GM12801 (cell line): Measurements from ENCODE around the gene KLHL25.

Experiments
- TF ChIP-seq, protein P1 (sequence below): IDR thresholded peaks from one replicate; pipeline ENCODE4 v1.5.1; 2011; ENCODE audit warnings: control low read depth; ENCODE audit not compliant: insufficient read length; ENCODE audit errors: extremely low read depth

The KLHL25 gene

DNA sequence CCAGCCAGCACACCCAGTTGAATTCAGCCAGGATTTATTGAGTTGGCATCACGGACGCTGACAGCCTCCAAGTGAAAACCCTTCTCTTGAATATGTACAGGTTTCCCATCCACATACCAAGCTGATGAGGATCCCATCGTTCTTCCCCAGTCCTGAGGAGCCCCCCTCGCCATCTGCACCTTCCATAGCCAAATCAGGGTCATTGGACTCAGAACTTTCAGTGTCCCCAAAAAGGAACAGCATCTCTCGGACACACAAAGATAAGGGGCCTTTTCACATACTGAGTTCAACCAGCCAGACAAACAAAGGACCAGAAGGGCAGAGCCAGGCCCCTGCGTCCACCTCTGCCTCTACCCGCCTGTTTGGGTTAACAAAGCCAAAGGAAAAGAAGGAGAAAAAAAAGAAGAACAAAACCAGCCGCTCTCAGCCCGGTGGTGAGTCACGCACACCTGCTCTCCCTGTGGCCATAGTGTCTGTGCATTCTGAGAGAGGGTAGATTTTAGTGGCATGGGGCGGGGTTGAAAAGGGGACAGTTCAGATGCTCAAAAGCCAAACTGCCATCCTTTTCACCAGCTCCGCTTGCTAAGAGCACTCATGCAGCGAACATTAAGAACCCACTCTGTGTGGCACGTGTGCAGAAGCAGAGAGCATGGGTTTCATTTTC lies 51.2 kb downstream of the KLHL25 start:
- TF ChIP-seq, protein P1, sequence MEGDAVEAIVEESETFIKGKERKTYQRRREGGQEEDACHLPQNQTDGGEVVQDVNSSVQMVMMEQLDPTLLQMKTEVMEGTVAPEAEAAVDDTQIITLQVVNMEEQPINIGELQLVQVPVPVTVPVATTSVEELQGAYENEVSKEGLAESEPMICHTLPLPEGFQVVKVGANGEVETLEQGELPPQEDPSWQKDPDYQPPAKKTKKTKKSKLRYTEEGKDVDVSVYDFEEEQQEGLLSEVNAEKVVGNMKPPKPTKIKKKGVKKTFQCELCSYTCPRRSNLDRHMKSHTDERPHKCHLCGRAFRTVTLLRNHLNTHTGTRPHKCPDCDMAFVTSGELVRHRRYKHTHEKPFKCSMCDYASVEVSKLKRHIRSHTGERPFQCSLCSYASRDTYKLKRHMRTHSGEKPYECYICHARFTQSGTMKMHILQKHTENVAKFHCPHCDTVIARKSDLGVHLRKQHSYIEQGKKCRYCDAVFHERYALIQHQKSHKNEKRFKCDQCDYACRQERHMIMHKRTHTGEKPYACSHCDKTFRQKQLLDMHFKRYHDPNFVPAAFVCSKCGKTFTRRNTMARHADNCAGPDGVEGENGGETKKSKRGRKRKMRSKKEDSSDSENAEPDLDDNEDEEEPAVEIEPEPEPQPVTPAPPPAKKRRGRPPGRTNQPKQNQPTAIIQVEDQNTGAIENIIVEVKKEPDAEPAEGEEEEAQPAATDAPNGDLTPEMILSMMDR = no peak

- TF ChIP-seq, protein P1 = no peak
These were observed 52.4 kb downstream of the KLHL25 start for GRCh38 chr15:85742186-85742821.

GRCh38 chr15:85741662-85742061 lies 53.1 kb downstream of the KLHL25 start:
- TF ChIP-seq, protein P1 = no peak

DNA sequence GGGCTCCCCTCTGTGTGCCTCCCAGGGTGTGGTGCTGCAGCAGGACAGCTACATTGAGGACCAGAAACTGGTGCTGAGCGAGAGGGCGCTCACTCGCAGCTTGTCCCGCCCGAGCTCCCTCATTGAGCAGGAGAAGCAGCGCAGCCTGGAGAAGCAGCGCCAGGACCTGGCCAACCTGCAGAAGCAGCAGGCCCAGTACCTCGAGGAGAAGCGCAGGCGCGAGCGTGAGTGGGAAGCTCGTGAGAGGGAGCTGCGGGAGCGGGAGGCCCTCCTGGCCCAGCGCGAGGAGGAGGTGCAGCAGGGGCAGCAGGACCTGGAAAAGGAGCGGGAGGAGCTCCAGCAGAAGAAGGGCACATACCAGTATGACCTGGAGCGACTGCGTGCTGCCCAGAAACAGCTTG lies 53.7 kb downstream of the KLHL25 start:
- TF ChIP-seq, protein P1 = no peak

DNA sequence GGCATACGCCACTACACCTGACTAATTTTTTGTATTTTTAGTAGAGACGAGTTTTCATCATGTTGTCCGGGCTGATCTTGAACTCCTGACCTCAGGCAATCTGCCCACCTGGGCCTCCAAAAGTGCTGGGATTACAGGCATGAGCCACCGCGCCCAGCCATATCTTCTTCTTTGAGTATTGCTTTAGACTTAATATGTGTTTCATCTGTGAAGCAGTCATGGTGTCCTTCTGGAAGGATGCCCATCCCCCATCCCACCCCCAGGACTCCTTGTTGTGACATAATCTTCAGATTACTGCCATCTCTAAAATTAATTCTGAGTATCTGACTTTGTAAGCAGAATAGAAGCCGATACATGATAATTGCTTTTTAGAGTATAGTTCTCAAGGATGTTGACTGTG lies 57.7 kb downstream of the KLHL25 start:
- TF ChIP-seq, protein P1 = no peak

DNA sequence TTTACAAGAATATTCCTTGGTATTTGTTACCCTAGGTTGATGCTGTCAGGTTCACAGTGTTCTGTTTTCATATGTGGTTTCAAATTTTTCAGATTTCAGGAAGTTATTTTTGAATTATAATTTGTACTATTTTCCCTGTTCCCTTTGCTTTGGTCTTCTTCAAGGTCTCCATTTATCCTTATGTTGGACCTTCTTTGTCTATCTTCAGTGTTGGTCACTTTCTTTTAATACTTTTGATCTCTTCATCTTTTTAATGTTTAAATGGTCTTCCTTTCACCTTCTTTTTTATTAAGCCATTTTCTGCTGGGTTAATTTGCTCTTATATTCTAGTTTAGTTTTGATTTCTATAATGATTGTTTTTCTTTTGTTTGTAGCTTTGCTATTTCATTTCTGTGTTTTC lies 61.3 kb downstream of the KLHL25 start:
- TF ChIP-seq, protein P1 = no peak

DNA sequence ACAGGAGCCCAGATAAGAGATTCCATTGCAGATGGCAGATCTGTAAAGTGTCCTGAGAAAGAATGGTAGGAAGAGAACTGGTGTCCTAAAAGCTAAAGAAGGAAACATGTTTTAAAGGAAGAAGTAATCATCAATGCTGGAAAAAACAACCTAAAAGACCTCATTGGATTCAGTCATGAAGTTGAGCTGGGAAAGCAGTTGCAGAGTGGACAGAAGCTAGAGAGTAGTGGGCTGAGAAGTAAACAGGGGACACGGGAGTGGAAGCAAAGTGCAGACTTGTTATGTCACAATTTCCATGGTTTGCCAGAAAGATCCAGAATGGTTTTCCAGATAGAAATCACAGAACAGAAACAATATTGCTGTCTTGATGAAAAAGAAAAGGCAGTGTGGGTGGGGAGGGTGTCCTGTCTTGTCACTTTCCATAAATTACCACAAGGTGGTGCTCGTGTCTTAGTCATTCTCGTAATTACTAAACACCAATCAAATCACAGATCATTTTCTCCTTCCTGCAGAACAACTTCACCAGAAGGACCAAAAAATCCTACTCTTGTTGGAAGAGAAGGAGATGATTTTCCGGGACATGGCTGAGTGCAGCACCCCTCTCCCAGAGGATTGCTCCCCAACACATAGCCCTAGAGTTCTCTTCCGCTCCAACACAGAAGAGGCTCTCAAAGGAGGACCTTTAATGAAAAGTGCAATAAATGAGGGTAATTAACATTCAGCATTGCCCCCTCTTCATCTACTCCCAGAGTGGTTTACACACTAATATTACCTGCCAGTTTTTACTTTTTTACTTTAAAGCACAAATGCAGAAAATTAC lies 64.5 kb downstream of the KLHL25 start:
- TF ChIP-seq, protein P1 = no peak
